Activated T-cell treated with anti-CD3 and anti-CD28 coated beads, Interleukin-2, amount 50 U/mL, for 48 hours (primary cell): ENCODE results near the gene CCNL1.
"Not testable (repeated sequence)": the region's sequence is repeated elsewhere in the genome, so short reads cannot be mapped to it uniquely, and the experiment has no call there.

ENCODE experiments used
- DNase-seq, 2 experiments: peaks; one replicate each; pipeline ENCODE4 v3.0.0-alpha.2; 2020

The CCNL1 gene

GRCh38 chr3:157122116-157122515 lies 37.8 kb downstream of the CCNL1 start:
- DNase-seq = no peak

DNA sequence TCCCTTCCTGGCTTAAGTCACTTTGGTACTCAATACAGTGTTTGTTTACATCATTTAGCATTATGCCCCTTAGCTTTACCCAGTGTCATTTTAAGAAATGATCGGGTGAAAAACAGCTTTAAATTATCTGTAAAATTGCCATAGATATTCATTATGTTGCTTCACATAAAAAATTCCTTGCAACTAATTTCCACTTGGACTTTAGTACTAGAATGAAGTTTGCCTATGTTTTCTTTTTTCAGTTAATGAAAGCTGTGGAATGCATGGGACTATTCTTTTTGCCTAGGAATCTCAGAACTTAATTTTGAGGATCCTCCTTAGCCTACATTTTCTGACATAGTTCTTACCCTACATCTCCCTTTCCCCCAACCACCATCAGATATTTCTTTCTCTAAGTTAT lies 38.4 kb downstream of the CCNL1 start:
- DNase-seq = no peak

DNA sequence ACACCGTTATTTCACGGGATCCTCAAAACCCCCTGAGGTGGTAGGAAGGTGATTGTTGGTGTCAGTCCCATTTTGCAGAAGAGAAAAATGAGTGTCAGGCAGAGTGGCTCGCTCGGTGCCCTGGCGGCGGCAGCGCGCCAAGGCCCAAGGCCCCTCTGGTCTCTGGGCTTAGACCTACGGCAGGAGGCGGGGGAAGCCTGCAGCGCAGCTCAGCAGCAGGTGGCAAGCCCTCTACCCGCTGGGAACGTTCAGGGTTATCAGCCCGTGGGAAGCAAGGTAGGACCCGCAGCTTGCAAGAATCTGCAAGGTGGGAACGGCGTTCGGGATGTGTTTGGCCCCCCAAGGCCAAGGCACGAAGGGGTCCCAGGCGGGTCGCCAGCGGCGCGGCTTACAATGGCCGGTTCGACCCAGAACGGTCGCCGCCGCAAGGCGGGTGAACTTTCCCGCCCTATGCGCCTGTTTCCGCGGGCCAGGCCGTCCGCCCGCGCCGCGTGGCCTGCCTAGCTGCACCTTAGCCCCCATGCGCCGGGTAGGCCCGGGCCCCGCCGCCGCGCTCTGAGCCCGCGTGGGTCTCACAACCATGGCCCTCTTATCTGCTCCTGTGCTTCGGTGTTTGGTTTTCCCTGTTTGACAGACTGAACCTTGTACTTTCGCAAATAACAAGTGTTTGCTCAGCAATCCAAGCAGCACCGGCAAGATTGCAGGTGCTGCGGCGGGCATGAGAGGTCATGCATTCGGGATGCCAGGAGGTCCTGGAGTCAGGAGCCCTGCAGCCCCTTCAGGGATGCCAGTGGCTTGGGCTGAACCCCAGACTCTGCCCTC lies 39.7 kb downstream of the CCNL1 start:
- no peak for DNase-seq

GRCh38 chr3:157119369-157119951 lies 40.5 kb downstream of the CCNL1 start:
- no peak for DNase-seq

DNA sequence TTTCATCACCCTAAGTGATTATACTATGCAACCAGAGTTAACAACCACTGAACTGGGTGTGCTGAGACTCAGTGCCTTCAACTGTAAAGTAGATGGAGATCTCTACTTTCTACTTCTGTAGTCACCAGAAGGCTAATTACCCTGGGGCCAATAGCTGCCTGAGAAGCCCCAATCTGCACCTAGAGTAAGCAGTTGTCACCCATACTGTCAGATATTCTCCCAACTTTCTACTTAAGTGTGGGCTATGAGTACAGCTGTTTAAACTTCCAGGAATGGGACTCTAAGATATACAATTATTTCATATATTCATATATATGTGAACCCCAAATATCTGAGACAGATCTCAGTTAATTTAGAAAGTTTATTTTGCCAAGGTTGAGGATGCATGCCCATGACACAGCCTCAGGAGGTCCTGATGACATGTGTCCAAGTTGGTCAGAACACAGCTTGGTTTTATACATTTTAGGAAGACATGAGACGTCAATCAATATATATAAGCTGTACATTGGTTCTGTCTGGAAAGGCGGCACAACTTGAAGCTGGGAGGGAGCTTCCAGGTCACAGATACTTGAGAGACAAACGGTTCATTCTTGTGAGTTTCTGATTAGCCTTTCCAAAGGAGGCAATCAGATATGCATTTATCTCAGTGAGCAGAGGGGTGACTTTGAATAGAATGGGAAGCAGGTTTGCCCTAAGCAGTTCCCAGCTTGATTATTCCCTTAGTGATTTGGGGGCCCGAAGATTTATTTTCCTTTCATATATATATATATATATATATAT lies 41.9 kb downstream of the CCNL1 start:
- no peak for DNase-seq

GRCh38 chr3:157117206-157117605 lies 42.7 kb downstream of the CCNL1 start:
- DNase-seq = no peak

GRCh38 chr3:157116017-157116416 lies 43.9 kb downstream of the CCNL1 start:
- DNase-seq = no peak

DNA sequence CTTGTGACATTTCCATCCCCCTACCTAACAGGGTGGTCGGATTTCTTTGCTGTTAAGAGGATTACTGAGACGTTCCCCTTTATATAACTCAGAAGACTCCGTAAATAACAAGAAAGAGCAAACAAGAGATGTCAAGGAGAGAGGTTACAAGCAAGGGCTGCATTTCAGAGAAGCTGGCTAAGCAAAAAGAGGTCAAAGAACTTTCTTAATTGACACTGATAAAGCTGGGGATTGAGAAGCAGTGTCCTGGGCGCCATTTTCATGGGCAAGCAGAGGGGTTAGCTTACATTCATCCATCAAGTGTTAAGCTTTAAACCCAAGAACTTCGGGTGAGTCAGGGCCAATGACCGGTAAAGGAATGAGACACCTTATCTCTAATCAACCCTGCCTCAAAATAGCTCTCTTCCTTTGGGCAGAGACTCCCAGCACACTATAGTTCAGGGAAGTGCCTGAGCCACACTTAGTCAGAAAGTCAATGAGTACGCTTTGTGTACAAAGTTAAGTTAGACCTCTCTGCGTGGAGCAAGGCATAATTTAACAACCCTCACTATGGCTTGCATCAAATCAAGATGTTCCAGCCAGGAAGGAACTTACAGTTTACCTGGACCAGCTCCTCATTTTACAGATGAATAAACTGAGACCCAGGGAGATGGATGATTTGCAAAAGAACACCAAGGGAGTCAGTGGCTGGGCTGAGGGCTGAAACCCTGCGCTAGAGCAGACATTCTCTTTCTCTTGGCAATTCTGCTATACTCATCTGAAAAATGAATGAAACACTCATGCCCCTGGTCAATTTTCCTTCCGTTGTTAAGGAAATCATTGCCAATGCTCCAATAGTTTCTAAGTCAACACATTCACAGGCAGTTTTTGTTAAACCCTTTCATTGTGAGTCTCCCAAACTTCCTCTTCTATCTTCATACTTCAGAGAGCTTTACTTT lies 44.6 kb downstream of the CCNL1 start:
- no peak for DNase-seq

DNA sequence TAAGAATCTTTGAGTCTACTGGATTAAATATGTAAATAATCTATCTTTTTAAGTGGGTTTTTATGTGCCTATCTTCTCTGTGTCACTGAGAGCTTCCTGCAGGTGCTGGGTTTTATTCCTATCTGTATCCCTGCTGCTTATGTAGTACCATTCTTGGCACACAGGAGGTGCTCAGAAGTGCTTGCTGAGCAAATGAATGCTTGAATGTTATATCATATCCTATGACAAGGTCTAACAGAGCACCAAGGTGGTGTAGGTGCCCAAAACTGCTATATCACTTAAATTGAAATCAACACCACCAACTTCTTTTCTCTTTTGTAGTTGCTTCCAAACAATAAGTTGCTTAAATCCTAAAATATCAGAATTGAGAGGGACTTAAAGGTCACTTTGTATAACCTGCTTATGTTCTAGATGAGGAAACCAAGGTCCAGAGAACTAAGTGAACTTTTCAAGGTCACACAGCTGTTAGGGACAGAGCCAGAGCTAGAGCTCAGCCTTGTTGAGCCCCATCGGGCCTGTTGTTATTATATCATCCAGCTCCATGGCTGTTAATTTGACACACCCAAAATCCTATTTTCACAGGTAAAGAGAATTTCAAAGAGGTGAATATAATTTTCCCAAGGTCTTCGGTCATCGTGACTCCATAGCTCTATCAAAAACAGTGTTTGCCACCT lies 46.0 kb downstream of the CCNL1 start:
- DNase-seq = no peak

DNA sequence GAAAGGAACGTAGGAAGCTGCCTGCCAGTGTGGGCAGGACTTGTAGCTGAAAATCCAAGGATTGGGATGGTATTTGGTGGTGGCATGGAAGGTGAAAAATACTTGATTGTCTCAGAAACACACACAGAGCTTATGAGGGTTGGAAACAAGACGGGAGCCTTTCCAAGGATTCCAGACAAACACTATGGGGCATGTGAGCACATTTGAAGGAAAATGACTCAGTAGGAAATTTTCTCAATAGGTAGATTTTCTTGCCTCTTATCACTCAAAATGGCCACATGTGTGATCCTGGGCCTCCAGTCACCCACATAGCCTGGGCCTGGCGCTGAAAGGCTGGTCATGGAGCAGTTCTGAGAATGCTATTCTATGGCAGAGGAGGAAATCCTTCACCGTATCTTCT lies 47.4 kb downstream of the CCNL1 start:
- DNase-seq = no peak

DNA sequence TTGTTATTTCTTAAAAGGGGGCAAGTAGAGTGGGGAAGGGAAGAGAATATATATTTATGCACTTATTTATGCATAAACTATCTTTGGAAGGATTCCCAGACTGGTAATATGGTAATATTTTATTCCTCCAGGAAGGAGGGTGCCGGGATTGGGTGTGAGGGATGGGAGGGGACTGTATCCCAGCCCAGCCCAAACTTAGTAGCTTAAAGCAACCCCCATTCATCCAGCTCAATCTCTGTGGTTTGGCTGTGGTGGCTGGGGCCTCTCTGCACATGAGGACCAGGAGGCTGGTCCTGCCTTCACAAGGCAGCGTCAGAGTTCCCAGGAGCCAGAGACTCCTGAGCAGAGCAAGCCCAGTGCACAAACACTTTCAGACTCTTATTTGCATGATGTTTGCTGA lies 48.4 kb downstream of the CCNL1 start:
- DNase-seq = no peak

- DNase-seq = no peak
Observed at GRCh38 chr3:157110761-157111278, 49.1 kb downstream of the CCNL1 start.

GRCh38 chr3:157109267-157110141 lies 50.4 kb downstream of the CCNL1 start:
- DNase-seq = no peak

GRCh38 chr3:157107644-157108133 lies 52.3 kb downstream of the CCNL1 start:
- no peak for DNase-seq

GRCh38 chr3:157107037-157107436 lies 52.9 kb downstream of the CCNL1 start:
- no peak for DNase-seq

DNA sequence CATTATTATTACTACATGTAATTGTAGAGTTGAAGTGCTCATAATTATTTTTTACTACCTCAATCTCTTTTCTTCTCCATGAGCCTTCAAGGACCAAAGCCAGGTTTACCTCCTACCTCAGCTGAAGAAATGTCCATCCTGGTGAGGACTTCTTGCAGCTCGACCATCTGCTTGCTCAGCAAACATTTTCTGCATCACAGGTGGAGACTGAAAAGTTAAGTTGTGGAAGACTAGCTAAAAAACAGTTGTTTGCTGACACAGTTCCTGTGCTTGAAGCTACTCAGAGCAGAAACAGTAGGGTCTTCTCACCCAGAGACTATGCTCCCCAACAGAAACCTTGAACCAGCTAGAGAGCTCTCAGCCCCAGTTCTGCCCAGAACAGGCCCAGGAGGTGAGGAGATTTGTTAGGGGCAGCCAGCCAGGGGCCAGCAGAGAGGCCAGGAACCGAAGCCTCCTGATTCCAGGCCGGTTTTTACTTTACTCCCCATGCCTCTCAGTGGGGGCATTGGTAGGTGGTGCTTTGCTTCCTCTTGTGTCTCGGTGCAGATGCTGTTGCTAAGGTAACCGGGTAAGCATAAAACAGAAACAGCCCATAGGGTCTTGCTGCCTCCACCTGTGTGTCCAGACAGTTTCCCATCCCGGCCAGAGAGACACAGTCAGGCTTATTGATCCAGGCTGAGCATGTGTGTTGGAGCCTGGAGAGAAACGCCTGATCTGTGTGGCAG lies 54.9 kb downstream of the CCNL1 start:
- DNase-seq = no peak

DNA sequence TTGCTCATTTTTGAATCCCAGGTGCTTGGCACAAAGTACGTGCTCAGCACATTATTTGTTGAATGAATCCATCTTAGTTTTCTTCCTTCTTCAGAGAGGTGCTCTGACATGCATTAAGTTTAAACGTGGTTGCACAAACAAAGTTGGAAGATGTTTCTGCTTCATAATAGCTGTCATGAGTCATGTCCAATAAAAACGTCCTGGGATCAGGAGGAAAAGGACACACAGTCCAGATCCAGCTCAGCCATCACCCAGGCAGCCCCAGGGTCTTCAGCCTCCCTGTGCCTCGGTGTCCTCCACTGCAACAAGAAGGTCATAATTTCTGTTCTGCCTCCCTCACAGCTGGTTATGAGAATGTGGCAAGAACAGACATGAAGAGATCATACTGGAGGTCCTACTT lies 55.4 kb downstream of the CCNL1 start:
- DNase-seq = no peak

DNA sequence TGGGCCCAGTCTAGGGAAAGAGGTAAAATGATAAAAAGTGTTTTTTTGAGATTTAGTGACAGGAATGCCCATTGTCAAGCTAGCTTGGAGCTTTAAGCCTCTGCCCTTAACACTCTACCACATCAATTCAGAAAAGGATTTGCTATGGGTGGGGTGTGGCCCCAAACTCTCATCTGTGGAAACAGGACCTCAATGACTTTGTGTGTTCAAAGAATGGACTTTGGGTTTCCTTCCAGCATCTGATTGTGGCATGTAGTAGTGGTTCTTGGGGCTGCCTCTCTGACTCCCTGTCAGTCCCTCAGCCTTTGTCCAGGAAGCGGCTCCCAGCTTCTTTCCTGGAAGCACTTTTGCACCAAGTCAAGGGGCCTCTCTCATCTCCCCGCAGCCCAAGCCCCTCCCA lies 56.1 kb downstream of the CCNL1 start:
- DNase-seq = no peak

- no peak for DNase-seq
Observed at GRCh38 chr3:157103280-157103679, 56.7 kb downstream of the CCNL1 start.

DNA sequence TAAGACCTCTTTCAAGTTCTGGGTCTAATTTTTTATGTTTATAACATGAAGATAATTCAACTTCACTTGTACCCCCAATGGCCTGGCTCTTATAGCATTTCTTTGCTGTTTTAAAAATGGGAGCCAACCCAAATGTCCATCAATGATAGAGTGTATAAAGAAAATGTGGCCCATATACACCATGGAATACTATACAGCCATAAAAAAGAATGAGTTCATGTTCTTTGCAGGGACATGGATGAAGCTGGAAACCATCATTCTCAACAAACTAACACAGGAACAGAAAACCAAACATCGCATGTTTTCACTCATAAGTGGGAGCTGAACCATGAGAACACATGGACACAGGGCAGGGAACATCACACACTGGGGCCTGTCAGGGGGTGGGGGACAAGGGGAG lies 57.4 kb downstream of the CCNL1 start:
- DNase-seq = not testable (repeated sequence)
